GM15510 (cell line): ENCODE data around the gene RAPGEF2.

Experiments
- POLR2A ChIP-seq: IDR thresholded peaks from 3 replicates; pipeline ENCODE4 v1.6.1; 2011; ENCODE audit warnings: borderline replicate concordance; ENCODE audit not compliant: insufficient read length; ENCODE audit errors: extremely low read depth

The RAPGEF2 gene

DNA sequence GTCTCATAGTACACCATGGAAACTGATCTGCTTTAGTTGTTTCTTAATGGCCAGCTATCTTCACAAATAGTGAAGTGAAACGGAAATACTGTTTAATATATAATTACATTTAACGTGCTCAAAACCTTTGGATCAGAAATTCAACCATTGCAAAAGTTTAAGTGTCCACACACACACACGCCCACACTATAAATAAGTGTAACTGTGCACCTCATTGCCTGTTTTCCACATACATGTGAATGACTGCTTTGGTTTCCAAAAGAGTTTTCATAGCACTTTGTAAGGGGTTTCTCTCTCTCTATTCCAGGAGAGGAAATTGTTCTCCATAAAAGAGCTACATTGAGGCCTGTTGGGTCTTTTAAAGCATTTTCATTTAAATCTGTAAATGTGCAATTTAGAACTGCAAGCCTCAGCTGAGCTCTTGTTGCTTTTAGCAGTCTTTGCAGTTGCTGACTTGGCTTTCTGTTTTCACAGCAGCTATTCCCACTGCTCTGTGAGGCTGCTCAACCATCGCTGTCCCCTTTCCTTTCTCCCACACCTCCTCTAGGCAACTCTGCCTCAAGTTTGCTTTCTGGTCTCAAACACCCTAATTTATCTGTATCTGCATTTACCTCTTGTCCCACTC is 94.5 kb downstream of the RAPGEF2 start:
- no peak for TF ChIP-seq POLR2A

DNA sequence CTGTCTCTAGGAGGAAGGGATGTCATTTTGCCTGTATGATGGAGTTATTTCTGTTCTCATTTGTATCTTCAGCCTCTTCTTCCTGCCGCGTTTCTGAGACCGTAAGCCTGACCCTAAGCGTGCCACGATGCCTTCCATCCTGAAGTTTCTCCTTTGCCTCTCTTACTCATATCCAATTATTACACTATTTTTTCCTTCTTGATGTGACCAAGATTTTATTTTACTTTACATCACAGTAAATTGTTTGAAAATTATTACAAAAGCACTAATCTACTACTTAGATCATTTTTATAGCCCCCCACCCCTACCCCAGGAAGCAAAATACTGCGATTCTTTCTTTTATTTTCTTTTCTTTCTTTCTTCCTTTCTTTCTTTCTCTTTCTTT is 95.0 kb downstream of the RAPGEF2 start:
- no peak for TF ChIP-seq POLR2A

DNA sequence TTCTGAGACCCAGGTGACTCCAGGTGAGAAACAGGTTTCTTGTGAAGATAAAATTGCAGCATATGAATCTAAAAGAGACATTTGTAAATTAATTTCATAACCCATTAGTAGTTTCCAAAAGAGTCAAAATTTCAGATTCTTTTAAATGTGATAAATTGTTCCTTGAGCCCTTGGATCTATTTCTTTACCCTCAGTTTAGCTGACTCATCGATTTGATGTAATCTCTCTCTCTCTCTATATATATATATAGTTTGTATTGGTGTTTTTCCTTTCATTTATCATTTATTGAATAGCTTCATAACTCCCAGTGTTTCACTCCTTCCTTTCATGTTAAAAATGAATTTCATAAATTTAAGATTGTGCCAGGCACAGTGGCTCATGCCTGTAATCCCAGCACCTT is 96.9 kb downstream of the RAPGEF2 start:
- no peak for TF ChIP-seq POLR2A

DNA sequence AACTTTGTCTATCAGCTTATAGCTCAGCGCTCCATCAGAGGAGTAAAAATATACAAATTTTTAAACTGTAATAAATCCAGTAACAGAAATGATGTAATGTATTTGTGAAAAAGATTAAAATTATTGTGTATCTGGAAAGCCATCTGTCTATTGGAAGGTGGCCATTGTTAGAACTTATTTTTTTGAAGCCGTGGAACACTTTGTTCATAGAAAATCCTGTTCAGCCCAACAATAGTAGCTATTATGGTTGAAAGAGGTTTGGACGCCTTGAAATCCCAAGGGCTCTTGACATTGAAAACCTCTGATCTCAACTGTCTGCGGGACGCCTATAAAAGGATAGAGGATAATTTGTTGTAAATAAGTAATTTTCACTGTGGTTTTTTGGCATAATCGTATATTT is 98.3 kb downstream of the RAPGEF2 start:
- TF ChIP-seq POLR2A = no peak

DNA sequence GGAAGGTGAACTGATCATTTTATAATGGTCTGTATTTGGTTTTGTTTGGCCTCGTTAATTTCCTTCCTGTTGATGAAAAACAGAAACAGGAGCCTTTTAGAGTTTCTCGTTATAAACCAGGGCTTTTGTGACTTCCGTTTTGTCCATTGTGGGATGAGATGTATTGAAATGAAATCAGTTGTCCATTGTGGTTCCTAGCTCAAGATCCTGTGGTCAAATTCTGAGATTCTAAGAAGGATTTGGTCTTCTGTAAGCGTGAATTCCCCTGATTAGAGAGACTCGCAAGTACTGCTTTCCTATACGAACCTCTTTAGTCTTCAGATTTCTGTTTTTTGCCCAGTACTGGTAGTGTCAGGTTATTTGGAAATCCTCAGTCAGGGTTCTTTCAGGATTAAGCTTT is 101.7 kb downstream of the RAPGEF2 start:
- TF ChIP-seq POLR2A = no peak

DNA sequence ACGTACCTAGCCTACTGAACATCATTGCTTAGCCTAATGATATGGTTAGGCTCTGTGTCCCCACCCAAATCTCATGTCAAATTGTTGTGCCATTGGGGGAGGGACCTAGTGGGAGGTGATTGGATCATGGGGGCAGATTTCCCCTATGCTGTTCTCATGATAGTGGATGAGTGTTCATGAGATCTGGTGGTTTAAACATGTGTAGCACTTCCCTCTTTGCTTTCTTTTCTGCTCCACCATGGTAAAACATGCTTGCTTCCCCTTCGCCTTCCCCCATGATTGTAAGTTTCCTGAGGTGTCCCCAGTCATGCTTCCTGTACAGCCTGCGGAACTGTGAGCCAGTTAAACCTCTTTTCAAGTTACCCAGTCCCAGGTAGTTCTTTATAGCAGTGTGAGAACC is 102.6 kb downstream of the RAPGEF2 start:
- TF ChIP-seq POLR2A = no peak

DNA sequence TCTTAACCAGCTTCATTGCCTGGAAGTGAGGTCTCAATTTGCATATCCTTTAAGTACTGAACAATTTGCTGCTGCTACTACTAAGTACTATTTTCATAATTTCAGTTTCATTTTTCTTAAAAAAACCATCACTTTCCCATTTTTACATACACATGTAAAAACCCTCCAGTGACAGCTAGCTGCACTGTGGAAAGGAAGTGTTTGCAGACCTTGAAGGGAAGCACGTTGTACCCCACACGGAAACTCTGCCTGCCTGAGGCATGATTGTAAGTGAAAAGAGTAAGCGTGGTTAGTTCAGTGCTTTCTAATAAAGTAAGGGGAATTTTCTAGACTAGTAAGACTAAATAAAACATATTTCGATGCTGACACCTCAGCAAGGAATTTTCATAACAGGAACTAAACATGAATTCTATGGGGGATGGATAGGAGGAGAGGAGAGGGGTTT is 103.6 kb downstream of the RAPGEF2 start:
- no peak for TF ChIP-seq POLR2A

DNA sequence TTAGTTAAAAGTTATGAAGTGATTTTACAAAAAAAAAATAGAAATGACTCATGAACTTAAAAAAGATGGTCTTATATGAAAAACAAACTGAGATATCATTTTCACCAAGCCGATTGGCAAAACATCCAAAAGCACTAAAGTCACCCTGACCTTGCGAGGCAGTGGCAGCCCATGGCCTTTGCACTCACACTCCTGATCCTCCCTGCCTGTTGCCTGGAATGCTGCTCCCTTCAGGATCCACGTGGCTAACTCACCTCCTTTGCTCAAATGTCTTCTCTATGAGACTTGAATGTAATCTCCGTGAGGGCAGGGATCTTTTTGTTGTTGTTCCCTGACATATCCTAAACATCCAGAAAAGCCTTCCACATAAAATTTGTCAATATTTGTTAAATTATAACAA is 106.4 kb downstream of the RAPGEF2 start:
- no peak for TF ChIP-seq POLR2A

DNA sequence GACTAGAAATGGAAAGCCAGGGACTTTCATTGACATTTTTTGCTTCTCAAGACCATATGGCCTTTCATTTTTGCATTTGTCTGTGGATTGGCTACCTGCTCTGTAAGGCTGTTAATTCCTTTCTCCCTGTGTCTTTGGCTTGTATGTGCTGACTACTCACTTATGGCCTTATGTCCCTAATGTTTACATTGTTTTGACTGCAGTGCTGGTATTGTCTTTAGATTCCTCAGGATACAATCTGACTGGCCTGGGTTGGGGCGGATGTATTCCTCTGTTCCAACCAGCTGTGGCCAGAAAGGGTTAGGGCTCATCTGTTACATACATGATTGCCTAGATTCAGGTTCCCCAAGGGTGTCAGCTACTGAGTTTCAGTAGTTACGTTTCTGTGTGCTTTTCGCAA is 108.1 kb downstream of the RAPGEF2 start:
- TF ChIP-seq POLR2A = no peak

DNA sequence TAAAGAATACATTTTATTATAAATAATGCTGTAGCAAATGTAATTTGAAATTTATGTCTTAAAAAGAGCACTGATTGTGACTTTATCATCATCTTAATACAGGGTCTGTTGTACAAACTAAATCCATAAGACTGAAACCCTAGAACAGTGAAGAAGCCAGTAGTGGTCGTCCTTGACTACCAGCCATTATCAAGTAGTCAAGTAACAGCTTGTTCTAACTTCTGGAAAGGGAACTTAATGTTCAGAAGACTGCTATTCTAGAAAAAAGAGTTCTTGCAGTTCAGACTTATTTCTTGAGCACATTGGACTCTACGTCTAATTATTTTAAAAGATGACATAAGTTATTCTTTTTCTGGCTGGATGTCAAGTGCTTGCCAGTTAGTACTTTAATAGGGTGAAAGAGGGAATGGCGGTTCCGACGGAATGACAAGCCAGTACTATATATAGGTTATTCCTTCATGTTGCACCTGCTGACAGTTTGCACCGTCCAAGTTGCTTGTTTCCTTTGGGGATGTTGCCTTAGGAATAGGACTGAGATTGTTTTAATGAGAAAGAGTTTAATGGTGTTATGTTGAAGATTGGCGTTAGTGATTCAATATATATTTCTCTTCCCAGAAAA is 109.9 kb downstream of the RAPGEF2 start:
- no peak for TF ChIP-seq POLR2A

DNA sequence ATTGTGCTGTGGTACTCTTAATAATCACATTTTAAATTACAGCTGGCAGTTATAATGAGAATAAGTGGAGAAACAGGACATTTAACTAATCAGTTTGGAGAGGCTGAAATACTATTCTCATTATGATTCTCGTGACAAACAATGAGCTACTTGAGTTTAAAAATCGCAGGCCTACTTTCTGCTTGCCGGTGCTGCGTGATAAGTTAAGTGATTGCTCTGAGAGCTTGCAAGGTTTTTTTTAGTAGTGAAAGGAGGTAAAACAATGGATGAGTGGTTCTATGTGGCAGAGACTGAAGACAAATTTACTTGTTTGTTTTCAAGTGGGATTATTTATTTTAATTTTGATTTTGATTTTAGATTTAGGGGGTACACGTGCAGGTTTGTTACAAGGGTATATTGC is 114.0 kb downstream of the RAPGEF2 start:
- TF ChIP-seq POLR2A = no peak

DNA sequence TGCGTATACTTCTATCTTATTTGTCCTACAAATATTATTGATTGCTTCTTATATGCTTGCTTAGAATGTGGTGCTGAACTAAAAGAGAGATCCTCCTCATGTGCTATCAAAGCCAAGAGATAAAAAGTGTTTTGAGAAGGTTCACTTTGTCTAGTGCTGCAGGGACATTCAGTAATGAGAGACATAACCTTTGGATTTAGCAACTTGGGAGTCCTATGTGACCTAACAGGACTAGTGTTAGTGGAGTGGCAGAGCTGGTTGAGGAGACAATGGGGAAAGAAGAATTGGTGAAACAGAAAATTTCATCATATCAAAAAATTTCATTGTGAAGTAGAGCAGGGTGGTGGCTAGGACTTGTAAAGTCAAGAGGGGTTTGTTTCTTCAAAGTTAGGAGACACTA is 117.0 kb downstream of the RAPGEF2 start:
- no peak for TF ChIP-seq POLR2A

DNA sequence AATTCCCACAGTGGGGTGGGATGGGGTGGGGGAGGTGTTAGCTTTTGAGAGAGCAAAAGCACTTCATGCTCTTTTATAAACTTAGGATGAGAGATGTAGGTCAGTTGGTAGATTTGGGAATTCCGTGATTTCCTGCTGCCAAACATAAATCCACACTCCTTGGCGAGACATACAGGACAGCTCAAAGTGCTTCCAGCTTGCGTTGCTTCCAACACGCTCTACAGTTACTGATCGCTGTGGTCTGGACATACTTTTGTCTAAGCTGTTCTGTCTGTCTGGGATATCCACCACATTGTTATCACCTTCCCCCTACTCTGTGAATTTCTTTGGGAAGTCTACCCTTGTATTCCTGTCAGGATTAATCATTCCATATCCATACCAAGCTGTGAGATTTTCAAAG is 117.5 kb downstream of the RAPGEF2 start:
- TF ChIP-seq POLR2A = no peak

DNA sequence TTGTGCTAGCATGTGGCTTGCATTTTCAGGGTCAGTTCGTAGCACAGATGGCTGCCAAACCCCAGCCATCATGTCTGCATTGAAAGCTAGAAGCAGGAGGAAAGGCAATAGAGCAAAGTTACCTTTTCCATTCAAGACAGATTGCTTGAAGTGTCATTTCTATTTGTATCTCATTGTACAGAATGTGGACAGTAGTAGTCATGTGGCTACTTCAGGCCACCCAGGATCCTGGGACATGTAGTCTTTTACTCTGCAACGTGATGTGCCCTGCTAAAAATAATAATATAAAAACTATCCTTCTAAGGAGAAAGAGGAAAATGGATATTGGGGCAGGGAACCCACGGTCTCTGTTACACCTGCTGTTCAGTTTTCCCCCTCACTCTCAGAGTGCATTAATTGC is 118.4 kb downstream of the RAPGEF2 start:
- TF ChIP-seq POLR2A = no peak

DNA sequence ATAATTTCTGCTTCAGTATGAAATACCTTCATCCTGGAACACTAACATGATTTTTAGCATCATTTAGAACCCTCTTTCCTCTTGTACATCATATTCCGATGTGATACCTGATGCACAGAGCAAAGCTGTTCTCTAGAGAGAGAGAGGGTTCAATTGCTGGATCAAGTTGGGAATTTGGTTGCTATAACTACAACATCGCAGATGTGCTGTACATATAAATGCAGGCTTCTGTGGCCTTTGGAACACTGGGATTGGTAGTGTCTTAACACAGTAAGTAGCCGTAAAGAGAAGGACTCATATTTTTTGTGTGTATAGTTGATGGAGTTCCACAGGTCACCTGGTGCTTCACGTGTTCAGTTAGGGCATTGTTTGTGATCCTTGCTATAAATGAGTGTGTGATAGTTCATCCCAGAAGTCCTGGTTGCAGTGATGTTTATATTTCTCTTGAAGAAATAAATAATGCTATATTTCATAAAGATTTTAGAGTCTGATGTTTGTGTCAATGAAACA is 119.2 kb downstream of the RAPGEF2 start:
- no peak for TF ChIP-seq POLR2A

DNA sequence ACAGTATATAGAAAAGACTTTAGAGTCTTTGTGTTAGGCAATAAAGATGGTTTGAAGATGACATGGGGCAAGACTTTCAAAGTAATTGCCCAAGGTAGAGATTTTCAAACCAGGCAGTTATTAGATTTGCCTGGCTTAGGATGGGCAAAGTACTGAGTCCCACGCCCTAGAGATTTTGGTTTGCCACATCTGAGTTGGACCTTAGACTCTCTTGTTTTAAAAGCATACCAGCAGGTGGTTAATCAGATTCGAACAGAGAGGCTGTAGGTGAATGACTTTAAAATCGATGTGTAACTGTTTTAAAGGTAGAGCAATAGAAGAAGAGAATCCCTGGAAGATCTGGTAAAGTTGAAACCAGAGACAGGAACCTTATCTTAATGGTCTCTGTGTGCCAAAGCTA is 121.5 kb downstream of the RAPGEF2 start:
- TF ChIP-seq POLR2A = no peak
